Ascending aorta (tissue), 2 donors: ENCODE results near the gene SDHB. TPM values are rescaled to one million over a fixed set of nuclear protein-coding genes. Genes with fewer than 3 reads are reported as not detected.

ENCODE experiments used
- DNase-seq, 2 donors: peaks; one replicate each; pipeline ENCODE4 v3.0.0-alpha.2; 2019; ENCODE audit warnings: low spot score in 2 of 2
- H3K27ac ChIP-seq, 2 donors: fragments of 200-600 bp; sonication (generic); one replicate each; pipeline ENCODE4 v1.5.1; 2016 to 2017; ENCODE audit warnings: mild to moderate bottlenecking in 1 of 2
- H3K27me3 ChIP-seq: fragments of 200-600 bp; sonication (generic); one replicate; pipeline ENCODE4 v1.5.1; 2017
- H3K36me3 ChIP-seq, 2 donors: fragments of 200-600 bp; sonication (generic); one replicate each; pipeline ENCODE4 v1.5.1; 2016
- H3K4me1 ChIP-seq, 2 donors: fragments of 200-600 bp; sonication (generic); one replicate each; pipeline ENCODE4 v1.5.1; 2016 to 2017; ENCODE audit warnings: mild to moderate bottlenecking in 1 of 2
- H3K4me3 ChIP-seq, 2 donors: fragments of 200-600 bp; sonication (generic); one replicate each; pipeline ENCODE4 v1.5.1; 2016 to 2017; ENCODE audit warnings: mild to moderate bottlenecking in 1 of 2
- H3K9me3 ChIP-seq, 2 donors: fragments of 200-600 bp; sonication (generic); one replicate each; pipeline ENCODE4 v1.5.1; 2016
- CTCF ChIP-seq, 3 experiments: fragments of 200-600 bp in 2 of 3; fragments of 450-650 bp in 1 of 3; sonication (generic) in 2 of 3; IDR thresholded peaks; one replicate each; pipeline ENCODE4 v1.5.1; 2016 to 2019; ENCODE audit warnings: antibody characterized with exemption in 3 of 3, mild to moderate bottlenecking in 1 of 3, moderate library complexity in 1 of 3
- intact Hi-C: fragments of 100-400 bp; cut with DNase I; formaldehyde crosslinking; loops from one replicate; pipeline ENCODE4 v1.15.1; 2023
- total RNA-seq: library from RNA; depleted of rRNA; stranded (reverse); fragments of >200 nt; gene quantifications from one replicate; pipeline ENCODE4 v1.1.0, GENCODE V29; 2016

SDHB gene
- total RNA-seq, 1 donor from 2014 or later: 112 TPM

DNA sequence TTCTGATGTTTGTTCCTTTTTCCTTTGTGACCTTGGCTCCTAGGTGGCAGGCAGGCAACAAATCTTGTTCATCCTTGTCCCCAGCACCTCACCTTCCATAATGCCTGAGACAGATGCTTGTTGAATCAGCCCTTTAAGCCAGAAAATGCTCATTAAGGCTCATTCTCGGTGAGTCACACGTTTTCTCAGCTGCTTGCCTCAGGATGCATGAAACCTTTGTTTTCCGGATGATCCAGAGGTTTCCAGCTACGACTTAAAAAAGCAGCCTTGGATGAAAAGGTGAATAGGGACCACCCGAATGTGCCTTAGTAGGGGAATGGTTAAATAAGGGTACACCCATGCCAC is 37.5 kb downstream of the SDHB start:
- DNase-seq: no peak
- peaks cover 30 to 36% of the 10 kb centered on the region in 2 donors for H3K36me3 ChIP-seq
- H3K27me3 ChIP-seq: no peaks in the 10 kb centered on the region
- H3K4me1 ChIP-seq: peaks cover 0 to 3% of the 10 kb centered on the region in 2 donors
- no peak overlapping the region for H3K27ac ChIP-seq
- no peak for TF ChIP-seq CTCF (IDR thresholded peaks at IDR 0.05)
- H3K9me3 ChIP-seq: no peaks in the 10 kb centered on the region
- intact Hi-C loops: no loop called here
- H3K4me3 ChIP-seq: no peak overlapping the region

- H3K9me3 ChIP-seq: no peaks in the 10 kb centered on the region
- peaks cover 16 to 23% of the 10 kb centered on the region in 2 donors for H3K36me3 ChIP-seq
- H3K27me3 ChIP-seq: no peaks in the 10 kb centered on the region
- no peak overlapping the region for H3K27ac ChIP-seq
- DNase-seq: peak in 1 of 2 donors; percentile 27
- H3K4me1 ChIP-seq: peaks cover 13% of the 10 kb centered on the region in 2 donors
- intact Hi-C loops: no loop called here
- H3K4me3 ChIP-seq: no peak overlapping the region
- no peak for TF ChIP-seq CTCF (IDR thresholded peaks at IDR 0.05)
Observed at GRCh38 chr1:17014671-17015567, 38.9 kb downstream of the SDHB start.

- DNase-seq: peak in 1 of 2 donors; percentile 61
- TF ChIP-seq CTCF (IDR thresholded peaks at IDR 0.05): no peak
- H3K4me3 ChIP-seq: no peak overlapping the region
- intact Hi-C loops: loop anchor here (2.0 kb wide), 1 partner anchor 39 kb away; no protein-coding TSS in a partner anchor
- no peaks in the 10 kb centered on the region for H3K27me3 ChIP-seq
- H3K27ac ChIP-seq: no peak overlapping the region
- H3K36me3 ChIP-seq: peaks cover 7 to 11% of the 10 kb centered on the region in 2 donors
- peaks cover 13 to 14% of the 10 kb centered on the region in 2 donors for H3K4me1 ChIP-seq
- H3K9me3 ChIP-seq: no peaks in the 10 kb centered on the region
Observed at GRCh38 chr1:17013491-17014320, 40.1 kb downstream of the SDHB start.

DNA sequence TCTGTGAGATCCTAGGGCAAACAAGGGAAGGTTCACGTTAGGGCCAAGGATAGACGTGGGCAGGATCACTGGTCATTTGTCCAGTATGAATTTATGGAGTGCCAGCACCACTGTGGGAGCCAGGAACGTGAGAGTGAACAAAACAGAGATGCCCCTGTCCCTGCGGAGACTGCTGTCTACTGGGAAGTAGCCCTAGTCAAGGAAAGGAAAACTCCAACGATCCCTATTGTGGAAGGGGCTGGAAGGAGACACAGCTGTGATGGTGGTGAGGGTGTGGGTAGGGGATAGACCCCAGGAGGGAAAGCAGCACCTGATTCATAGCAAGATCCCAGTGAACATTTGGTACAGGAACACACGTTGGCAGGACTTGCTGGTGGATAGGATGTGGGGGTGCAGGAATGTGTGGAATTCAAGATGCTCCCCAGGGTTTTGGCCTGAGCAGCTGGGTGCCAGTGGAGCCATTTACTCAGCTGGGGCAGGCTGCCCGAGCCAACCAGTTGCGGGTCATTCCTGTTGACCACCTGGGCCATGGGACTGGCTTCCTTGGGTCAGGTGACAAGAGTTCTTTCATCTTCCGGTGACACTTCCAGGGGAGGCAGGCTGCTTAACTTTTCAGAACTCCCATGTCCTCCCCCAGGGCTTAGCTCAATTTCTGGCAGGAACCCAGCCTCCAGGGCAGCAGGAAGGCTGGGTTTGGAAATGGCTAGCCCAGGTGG is 40.9 kb downstream of the SDHB start:
- TF ChIP-seq CTCF (IDR thresholded peaks at IDR 0.05): no peak
- H3K9me3 ChIP-seq: no peaks in the 10 kb centered on the region
- peaks cover 2 to 4% of the 10 kb centered on the region in 2 donors for H3K36me3 ChIP-seq
- intact Hi-C loops: loop anchor here (2.0 kb wide), 1 partner anchor 40 kb away; no protein-coding TSS in a partner anchor
- no peak for DNase-seq
- no peak overlapping the region for H3K27ac ChIP-seq
- no peaks in the 10 kb centered on the region for H3K27me3 ChIP-seq
- H3K4me1 ChIP-seq: peaks cover 13 to 14% of the 10 kb centered on the region in 2 donors
- no peak overlapping the region for H3K4me3 ChIP-seq
